ENCODE data around the gene JAG2.
"Not testable (repeated sequence)": the region's sequence is repeated elsewhere in the genome, so short reads cannot be mapped to it uniquely, and the experiment has no call there.

The JAG2 gene

DNA sequence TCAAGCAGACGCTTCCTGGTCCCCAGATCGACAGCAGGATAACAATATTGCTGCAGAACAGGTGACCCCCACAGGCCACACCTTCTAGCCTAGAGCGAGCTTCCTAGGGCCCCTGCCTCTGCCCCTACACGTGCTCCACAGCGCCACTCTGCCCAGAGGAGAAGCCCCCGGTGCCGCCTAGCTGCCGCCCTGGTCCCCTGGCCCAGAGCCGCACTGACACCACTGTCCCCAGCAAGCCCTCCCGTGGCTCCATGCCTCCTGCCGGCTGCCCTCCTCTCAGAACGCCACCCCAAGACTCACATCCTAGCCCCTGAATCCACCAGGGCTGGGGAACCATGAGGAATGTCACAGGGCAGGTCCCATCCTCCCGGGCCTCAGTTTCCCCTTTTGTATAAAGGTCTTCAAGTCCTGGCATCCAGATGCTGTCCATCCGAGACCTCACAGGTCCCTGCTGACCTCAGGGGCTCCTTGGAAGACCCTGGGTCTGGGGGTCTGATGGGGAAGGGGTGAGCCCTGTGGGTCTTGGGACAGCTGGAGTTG, 31.0 kb downstream of the JAG2 start:
- no peak for DNase-seq

DNA sequence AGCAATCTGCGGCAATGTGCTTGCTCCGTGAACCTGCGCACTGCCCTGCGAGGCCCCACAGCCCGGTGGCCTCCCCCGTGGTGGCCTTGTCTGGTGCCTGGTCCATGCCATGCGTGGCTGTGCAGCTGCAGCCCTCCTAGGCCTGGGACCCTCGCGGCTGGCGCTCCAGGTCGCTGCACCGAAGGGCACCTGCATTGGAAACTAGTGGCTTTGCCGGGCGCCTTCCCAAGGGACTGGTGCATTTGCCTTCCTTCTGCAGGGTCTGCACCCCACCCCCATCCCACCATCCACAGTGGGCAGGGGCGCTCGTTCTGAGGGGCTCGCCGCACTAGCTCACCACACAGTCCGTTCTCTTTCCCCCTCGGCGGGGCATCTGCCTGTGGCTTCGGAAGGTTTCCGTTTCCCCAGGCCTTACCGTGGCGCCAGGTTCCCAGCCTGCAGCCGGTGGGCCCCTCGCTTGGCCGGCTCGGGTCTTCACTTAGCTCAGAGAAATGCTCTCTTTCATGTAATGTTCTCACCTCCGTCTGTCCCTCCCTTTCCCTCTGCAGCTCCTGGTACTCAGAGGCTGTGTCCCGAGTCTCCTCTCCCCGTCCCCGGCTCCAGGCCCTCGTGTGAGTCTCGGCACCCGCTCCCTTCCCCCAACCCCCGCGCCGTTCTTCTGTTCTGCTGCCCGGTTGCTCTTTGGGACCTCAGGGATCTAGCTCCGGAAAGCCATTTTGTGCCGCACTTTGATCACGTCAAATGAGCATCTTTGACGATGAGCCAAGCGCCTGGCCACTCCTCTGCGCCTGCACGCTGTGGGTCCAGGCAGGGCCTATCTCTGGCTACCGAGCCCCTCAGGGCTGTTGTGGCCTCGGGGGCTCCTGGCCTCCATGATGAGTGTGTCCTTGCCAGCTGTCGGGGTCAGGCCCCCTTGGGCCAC, 31.9 kb downstream of the JAG2 start:
- DNase-seq, result no peak

DNA sequence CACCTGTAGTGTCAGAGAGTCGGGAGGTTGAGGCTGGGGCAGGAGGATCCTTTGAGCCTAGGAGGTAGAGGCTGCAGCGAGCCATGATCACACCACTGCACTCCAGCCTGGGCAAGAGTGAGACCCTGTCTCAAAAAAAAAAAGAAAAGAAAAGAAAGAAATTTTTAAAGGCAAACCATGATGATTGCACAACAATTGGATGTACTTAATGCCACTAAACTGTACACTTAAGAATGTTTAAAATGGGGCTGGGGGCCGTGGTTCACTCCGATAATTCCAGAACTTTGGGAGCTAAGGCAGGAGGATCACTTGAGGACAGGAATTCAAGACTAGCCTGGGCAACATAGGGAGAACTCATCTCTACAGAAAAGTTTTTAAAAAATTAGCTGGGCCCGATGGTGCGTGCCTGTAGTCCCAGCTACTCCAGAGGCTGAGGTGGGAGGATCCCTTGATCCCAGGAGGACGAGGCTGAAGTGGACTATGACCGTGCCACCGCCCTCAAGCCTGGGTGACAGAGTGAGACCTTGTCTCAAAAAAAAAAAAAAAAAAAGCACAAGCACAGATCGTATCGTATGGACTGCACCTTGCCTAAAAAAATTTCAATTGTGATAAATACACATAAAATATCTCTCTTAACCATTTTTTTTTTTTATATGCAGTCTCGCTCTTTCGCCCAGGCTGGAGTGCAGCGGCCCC, 32.7 kb downstream of the JAG2 start:
- DNase-seq, result no peak

DNA sequence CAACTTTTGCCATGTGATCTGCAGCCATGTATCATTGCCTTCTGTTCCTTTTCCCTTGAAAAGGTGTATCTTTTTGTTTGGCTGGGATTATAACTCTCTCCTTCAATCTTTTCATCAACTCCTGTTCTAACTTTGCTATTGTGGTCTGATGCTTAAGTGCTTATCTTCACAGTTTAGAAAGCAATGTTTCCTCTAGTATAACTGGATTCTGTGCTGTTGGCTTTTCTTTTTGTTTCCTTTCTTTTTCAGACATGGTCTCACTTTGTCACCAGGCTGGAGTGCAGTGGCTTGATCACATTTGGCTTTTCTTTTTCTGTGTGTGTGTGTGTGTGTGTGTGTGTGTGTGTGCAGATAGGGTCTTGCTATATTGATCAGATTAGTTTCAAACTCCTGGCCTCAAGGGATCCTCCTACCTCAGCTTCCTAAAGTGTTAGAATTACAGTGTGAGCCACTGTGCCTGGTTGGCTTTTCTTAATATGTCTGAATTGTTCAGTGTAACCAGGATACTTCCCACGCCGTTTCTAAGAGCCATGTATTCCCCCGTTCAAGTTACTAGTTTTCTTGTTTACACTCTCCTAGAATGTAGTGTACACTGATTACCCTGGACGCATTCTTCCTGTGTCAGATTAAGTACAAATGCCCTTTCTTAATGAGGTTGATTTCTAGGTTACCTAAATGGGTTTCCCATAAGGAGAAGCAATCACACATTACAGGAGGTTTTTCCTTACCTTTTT, 35.5 kb downstream of the JAG2 start:
- DNase-seq, result no peak

DNA sequence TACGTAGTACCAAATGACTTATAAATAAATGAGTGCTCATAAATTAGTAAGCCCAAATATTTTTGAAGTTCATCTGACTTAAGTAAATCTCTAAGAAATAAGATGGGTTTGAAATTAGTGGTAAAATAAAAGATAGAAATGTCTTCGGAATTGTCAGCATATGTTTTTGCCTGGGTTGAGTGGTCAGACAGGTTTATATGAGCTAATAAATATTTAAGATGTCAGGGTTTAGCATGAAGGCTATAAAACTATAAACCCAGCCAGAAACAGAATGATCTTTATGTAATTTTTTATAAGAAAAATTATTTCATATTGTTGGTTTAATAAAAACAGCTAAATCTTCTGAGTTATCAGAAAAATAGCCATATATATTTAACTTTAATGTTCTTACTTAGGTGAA, 37.3 kb downstream of the JAG2 start:
- DNase-seq, result no peak

DNA sequence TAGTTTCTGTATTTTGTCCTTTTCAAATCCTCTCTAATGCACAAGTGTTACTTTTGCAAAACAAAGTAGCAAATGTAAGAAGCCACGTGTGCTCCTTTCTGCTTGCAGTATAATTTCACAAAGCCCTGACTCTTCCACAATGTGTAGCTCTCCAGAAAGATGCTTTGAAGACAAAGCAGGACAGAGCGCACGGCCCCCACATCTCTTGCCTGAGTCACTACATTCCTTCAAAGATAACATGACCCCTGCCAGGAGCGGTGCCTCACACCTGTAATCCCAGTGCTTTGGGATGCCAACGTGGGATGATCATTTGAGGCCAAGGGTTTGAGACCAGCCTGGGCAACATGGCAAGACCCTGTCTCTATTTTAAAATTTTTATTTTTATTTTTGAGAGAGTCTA, 40.5 kb downstream of the JAG2 start:
- DNase-seq, result no peak

DNA sequence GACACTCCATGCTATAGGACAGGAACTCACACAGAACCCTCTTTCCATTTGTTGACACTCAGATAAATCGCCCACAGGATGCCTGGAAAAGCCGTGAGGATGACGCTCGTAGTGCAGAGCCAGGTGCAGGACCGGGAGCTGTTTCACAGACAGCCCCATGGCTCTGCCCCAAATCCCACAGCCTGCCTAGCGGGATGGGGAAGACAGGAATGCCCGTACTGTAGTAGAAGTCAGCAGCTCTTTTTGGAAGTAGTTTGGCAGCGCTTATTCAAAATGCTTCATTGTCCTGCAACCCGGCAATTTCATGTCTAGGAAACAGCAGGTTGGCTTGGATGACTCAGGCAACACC, 41.6 kb downstream of the JAG2 start:
- peak; percentile 47 for DNase-seq

DNA sequence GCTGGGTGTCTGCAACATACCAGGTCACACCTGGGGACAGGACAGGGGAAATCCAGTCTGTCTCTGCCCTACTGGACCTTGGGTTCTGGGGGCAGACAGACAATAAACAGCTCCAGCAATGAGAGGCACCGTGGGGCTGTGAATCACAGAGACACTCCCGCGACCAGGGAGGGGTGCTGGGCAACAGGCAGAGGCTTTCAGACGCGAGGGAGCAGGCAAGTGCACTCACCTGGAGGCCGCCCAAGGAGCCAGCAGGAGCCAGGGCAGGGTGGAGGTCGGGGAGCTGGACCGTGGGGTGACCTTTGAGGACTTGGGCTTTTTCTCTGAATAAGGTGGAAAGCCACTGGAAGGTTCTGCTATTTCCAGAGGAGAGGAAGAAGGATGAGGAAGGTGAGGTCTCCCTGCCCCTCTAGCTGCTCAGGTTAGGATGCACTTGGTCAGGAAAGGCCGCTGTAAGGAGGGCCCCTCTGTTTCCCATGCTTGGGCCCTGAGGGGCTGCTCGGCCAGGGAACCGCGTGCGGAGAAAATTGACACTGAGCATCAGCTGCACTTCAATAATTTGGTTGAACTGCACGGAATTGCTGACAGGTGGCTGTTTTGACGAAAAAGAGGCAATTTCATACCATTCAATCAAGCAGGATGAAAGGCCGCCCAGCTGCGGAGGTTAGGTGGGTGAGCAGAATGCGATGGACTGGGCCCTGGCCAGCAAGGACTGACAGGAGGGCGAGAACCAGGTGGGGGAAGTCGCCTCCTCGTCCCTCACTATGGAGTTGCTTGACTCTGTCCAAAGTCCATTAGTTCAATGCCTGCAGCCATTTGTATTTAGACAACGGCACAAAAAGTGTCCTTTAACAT, 42.2 kb downstream of the JAG2 start:
- peak; percentile 30 for DNase-seq

DNA sequence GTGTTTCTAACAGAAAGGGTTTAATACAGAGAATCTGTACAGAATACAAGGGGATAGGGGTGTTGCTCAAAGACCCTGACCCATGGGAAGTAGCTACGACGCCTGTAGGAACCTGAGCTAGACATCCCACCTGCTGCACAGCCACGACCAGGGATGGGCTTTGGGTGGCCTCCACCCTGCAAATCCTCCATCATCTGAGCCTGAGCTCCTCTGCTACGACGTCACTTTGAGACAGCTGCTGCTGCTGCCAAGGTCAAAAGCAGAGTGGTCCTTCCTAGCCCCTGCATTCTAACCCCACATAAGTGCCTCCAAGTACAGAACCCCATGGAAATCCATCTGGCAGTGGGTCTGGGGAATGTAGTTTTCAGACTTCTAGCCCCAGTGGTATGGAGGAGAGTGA, 43.8 kb downstream of the JAG2 start:
- peak; percentile 32 for DNase-seq

DNA sequence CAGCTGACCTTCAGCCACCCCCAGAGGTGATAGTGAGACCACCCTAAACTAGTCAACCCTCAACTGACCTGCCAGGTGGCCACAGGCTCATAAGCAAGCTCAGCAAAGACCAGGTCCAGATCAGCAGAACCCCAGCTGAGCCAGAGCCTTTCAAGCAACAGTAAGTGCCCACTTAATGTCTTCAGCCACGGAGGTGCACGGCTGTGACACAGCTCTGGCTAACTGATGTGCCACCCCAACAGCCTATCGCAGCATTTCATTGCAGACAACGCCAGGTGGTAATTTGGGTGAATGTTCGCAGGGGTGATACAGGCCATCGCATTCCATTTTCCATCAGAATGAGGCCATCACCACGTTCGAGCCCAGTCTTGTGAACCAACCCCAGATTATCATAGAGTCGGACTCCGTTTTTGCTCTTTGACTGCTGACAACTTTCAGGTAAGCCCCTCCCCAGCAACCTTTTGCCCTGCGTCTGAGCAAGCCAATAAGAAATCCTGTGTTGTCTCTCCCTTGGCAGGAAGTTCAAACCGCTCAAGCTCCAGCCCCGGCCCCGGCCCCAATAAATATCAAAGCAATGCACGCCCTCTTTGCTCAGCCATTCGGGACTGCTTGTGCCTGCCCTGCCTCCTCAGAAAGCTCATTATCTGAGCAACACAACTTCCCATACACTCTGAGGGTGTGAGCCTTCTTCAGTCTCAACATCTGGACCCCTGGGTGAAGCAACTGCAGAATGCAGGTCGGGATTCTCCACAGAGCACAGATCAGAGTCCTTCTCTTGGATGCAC, 44.4 kb downstream of the JAG2 start:
- DNase-seq, result no peak

DNA sequence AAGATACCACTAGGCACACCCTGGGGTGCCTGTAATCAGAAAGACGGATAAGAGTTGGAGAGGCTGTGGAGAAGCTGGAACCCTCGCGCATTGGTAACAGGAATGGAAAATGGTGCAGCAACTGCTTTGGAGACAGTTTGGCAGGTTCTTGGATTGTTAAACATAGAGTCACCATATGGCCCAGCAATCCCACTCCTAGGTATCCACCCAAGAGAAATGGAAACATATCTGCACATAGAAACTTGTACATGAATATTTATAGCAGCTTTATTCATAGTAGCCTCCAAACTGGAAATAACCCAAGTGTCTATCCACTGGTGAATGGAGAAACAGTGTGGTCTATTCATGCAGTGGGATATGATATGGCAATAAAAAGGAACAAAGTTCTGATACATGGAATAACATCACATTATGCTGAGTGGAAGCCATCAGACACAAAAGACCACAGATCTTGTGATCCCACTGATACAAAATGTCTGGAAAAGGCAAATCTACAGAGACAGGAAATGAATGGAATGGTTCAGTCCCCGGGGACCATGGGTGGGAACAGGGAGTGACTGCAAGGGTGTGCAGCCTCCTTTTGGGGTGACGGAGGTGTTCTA, 45.4 kb downstream of the JAG2 start:
- DNase-seq, result no peak

DNA sequence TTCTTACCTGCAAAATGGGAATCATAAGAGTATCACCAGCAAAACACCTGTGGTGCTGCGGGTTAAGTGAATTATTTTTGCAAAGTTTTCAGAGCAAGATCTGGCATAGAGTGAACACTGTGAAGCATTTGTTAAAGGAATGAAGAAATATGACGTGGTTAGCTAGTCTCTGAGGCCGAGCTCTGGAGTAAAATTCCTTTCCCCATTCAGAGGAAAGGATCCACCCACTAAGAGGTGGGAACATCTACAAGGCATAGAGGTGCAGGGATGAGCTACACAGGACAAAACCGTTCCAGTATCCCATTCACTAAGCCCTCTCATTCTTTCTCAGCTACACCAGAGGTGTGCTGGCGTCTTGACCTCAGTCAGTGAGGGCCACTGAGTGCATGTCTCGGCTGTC, 48.5 kb downstream of the JAG2 start:
- peak; percentile 9 for DNase-seq

DNA sequence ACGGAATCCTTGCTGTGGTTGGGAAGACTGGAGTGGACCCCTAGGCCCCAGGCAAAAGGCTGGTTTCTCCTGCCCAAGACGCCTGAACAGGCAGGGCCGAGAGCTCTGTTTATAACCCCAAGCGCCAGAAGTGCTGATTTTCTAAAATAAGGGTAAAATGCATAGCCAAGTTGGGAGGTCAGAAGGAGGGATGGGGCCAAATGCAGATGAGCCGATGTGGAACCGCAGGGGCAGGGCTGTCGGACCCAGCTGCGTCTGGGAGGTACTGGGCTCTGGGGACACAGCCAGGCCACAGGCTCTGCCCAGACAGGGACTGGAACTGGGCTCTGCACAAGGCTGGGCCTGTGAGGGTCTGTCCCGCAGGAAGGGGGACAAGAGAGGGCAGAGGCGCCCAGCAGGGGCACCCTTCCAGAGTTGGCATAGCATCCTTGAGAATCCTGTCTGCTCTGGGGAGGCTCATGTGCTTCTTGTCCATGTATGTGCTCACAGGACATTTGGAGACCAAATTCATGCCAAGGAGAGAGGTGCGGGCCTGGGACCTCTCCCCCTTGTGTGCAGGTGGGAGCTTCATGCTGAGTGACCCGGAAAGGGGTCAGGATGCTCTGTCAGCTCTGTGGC, 49.1 kb downstream of the JAG2 start:
- peak; percentile 43 for DNase-seq

DNA sequence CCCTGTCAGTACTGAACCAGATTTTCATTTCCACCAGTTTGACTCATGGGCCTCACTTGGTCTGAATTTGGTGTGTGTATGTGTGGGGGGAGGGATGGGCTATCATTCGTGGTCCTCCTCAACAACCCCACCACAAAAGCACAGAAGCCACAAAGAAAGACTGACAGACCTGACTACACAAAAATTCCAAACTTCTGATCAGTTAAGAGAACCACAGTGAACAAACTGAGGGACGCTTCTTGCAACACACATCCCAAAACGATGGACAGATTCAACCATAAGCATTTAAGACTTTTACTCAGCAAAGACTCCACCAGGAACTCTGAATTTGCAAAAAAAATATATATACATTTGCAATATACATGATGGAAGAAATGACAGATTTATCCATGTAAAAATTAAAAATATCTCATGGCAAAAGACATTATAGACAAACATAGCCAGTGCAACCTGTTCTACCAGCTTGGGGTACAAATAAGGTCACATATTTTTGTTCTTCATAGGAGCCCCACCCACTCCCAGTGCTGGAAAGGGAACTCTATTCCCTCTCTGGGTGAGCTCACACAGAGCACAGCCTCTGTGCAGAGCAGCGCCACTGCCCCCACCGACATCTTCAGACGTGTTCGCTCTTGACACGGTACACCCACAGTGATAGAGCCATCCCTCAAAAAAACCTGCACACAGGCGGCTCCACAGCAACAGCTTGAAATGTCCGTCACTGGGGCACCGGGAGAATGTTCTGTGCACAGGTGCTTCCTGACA, 49.7 kb downstream of the JAG2 start:
- DNase-seq, result no peak

DNA sequence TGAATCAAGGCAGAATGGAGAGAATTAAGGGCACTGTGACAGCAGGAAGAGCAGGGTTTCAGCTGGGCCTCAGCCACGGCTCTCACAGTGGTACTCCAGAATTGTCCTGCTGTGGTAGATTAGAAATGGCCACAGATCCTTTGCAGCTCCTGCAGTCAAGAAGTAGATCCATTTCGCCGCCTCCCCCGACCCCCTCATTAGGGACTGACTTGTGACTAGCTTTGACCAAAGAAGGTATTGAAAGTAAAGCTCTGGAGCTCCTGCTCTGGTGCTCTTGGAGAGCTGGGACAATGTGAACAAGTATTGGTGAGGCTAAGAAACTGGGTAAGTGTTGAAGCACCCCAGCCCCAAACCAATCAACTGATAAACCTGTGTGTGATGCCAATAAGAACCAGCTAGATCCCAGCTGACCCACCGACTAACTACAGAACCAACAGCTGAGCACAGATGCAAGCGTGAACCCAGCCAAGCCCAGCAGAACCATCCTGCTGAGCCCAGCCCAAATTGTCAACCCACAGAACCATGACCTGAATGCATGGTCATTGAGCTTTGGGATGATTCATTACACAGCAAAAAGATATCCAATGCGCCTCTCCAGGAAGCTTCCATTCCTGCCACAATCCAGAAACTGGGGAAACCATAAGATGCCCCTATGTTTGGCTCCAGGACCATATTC, 50.7 kb downstream of the JAG2 start:
- peak; percentile 11 for DNase-seq

DNA sequence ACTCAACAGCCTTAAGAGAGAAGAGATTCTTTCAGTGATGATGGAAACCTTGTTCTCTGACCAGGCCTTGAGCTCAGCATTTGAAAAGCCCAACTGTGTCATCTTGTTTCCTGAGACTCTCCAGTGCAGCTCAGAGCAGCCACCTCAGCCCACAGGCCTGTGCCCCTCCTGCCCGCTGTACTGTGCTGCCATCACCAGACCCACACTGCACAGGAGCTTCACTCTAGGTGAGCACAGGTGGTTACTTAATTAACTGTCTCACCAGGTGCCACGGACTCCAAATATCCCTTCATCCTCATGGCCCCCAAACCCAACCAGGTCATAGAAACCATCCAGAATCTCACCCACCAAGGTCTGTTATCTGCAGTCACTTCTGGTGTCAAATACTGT, 51.3 kb downstream of the JAG2 start:
- DNase-seq, result peak; percentile 35

DNA sequence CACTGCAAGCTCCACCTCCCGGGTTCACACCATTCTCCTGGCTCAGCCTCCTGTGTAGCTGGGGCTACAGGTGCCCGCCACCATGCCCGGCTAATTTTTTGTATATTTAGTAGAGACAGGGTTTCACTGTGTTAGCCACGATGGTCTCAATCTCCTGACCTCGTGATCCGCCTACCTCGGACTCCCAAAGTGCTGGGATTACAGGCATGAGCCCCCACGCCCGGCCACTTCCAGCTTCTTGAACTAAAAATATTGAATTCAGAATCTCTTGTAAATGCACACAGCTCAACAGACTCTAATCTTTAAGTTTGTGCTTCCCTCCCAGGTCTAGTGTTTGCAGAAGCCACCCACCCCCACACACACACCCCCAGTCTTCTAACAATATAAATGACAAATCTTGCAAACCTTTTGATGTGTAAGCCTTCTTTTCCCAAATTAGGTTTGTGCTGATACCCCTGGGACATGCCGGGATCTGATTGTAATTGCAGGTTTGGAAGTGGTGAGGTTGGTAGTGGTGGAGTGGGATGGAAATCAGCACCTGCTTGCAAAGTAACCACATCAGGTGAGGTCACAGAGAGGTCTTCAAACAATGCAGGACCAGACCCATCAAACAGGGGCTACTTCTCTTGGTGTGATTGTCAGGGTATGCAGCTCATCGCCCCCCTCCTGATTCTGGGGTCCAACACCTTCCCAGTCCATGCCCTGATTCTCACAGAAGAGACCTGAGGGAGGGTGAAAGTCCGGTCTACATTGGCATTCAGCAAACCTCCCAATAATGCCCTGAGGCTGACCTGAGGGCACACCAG, 51.9 kb downstream of the JAG2 start:
- peak; percentile 32 for DNase-seq

DNA sequence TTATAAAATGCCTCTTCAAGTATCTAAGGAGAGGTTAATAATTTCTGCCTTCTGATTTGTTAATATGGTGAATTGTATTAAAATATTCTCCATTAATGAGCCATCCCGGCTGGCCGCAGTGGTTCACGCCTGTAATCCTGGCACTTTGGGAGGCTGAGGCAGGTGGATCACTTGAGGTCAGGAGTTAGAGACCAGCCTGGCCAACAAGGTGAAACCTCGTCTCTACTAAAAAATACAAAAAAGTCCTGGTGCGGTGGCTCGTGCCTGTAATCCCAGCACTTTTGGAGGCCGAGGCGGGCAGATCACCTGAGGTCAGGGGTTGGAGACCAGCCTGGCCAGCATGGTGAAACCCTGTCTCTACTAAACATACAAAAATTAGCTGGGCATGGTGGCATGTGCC, 59.3 kb downstream of the JAG2 start:
- DNase-seq, result not testable (repeated sequence)

DNA sequence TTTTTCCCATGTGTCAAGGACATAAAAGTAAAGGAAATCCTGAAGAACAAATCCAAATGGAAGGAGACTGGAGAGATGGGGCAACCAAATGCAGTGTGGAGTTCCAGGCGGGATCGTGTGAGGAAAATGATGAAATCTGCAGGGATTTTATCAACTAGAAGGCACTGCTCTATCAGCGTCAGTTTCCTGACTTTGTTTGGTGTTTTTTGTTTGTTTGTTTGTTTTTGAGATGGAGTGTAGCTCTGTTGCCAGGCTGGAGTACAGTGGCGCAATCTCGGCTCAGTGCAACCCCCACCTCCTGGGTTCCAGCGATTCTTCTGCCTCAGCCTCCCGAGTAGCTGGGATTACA, 60.1 kb downstream of the JAG2 start:
- no peak for DNase-seq

Measured in activated CD8-positive, alpha-beta memory T cell treated with anti-CD3 and anti-CD28 coated beads for 24 hours (primary cell).